Mesendoderm (in vitro differentiated cells): Measurements from ENCODE around the gene ANHX.

Source experiments
- DNase-seq: peaks from one replicate; pipeline ENCODE4 v3.0.0; 2013
- H2AK5ac ChIP-seq: 2 replicates; pipeline ENCODE4 v1.6.1; 2013; ENCODE audit warnings: low read length, inconsistent platforms
- H2BK120ac ChIP-seq: 2 replicates; pipeline ENCODE4 v1.6.1; 2013; ENCODE audit warnings: low read depth, mild to moderate bottlenecking, low read length, moderate library complexity, mixed read lengths
- H2BK15ac ChIP-seq: replicated peaks from 2 replicates; pipeline ENCODE4 v1.6.1; 2013; ENCODE audit warnings: low read depth, mild to moderate bottlenecking, moderate library complexity
- H2BK5ac ChIP-seq: 2 replicates; pipeline ENCODE4 v1.6.1; 2013; ENCODE audit warnings: low read length, inconsistent platforms
- H3K18ac ChIP-seq: 2 replicates; pipeline ENCODE4 v1.6.1; 2013; ENCODE audit warnings: mild to moderate bottlenecking, low read length, mixed read lengths
- H3K23ac ChIP-seq: one replicate; pipeline ENCODE4 v1.6.1; 2013; ENCODE audit warnings: low read length
- H3K27ac ChIP-seq: 2 replicates; pipeline ENCODE4 v1.5.1; 2013; ENCODE audit warnings: low read depth, mild to moderate bottlenecking, inconsistent platforms, low read length, moderate library complexity
- H3K27me3 ChIP-seq: 2 replicates; pipeline ENCODE4 v1.6.1; 2013; ENCODE audit warnings: low read length, control low read depth, mild to moderate bottlenecking, inconsistent platforms; ENCODE audit not compliant: insufficient read depth, poor library complexity
- H3K36me3 ChIP-seq: 2 replicates; pipeline ENCODE4 v1.6.1; 2013; ENCODE audit warnings: low read length, inconsistent platforms; ENCODE audit not compliant: control insufficient read depth, insufficient read depth
- H3K4ac ChIP-seq: one replicate; pipeline ENCODE4 v1.6.1; 2013; ENCODE audit warnings: low read depth, mild to moderate bottlenecking, low read length, moderate library complexity
- H3K4me1 ChIP-seq: 2 replicates; pipeline ENCODE4 v1.6.1; 2013; ENCODE audit warnings: low read depth, low read length, inconsistent platforms; ENCODE audit not compliant: control insufficient read depth
- H3K4me2 ChIP-seq: 2 replicates; pipeline ENCODE4 v1.6.1; 2013; ENCODE audit warnings: low read length
- H3K4me3 ChIP-seq: 2 replicates; pipeline ENCODE4 v1.5.1; 2013; ENCODE audit warnings: mild to moderate bottlenecking, low read length
- H3K56ac ChIP-seq: one replicate; pipeline ENCODE4 v1.6.1; 2013; ENCODE audit warnings: low read length
- H3K79me1 ChIP-seq: 2 replicates; pipeline ENCODE4 v1.6.1; 2013; ENCODE audit warnings: low read length, inconsistent platforms
- H3K79me2 ChIP-seq: 2 replicates; pipeline ENCODE4 v1.6.1; 2013; ENCODE audit warnings: mild to moderate bottlenecking, low read length; ENCODE audit not compliant: control insufficient read depth, insufficient read depth
- H3K9ac ChIP-seq: 2 replicates; pipeline ENCODE4 v1.6.1; 2013; ENCODE audit warnings: low read length, inconsistent platforms
- H4K5ac ChIP-seq: one replicate; pipeline ENCODE4 v1.6.1; 2013; ENCODE audit warnings: low read length
- H4K8ac ChIP-seq: one replicate; pipeline ENCODE4 v1.6.1; 2013; ENCODE audit warnings: low read depth, mild to moderate bottlenecking, control low read depth, low read length, moderate library complexity
- WGBS: extraction: QIAGEN DNeasy Blood & Tissue Kit; methylation state at CpG from one replicate; pipeline ENCODE4 v1.1.7; 2013; ENCODE audit warnings: low lambda C conversion rate, missing lambda C conversion rate; ENCODE audit not compliant: insufficient coverage; ENCODE audit errors: extremely low coverage; 5-methylcytosine and 5-hydroxymethylcytosine counted together

The ANHX gene

DNA sequence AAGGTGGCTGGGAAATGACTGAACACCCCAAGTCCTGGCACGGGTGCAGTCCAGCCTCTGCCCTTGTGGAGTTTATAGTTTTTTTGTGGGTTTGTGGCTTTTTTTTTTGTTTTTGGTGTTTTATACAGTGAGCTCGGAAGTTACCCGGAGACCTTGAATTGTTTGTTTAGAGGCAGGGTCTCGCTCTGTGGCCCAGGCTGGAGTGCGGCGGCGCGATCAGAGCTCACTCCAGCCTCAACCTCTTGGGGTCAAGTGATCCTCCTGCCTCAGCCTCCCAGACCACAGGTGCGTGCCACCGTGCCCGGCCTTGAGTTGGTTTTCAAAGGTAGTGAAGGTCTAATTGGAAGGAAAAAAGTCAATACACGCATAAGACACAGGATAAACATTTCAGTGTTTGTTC lies 879 bp upstream of the ANHX start:
- H3K23ac ChIP-seq: no peak overlapping the region
- H3K27me3 ChIP-seq: no peaks in the 10 kb centered on the region
- H4K8ac ChIP-seq: no peak overlapping the region
- no peak overlapping the region for H3K9ac ChIP-seq
- H2BK120ac ChIP-seq: no peak overlapping the region
- no peaks in the 10 kb centered on the region for H3K36me3 ChIP-seq
- no peak overlapping the region for H2BK15ac ChIP-seq
- H3K79me1 ChIP-seq: no peaks in the 10 kb centered on the region
- no peak overlapping the region for H3K56ac ChIP-seq
- no peaks in the 10 kb centered on the region for H3K4me1 ChIP-seq
- no peak overlapping the region for H4K5ac ChIP-seq
- no CpG with 5 or more reads among the region's 12 CpGs for WGBS
- H2AK5ac ChIP-seq: no peak overlapping the region
- no peak overlapping the region for H3K4me2 ChIP-seq
- H2BK5ac ChIP-seq: no peak overlapping the region
- no peaks in the 10 kb centered on the region for H3K79me2 ChIP-seq
- H3K18ac ChIP-seq: no peak overlapping the region
- DNase-seq: no peak
- H3K4ac ChIP-seq: no peak overlapping the region
- no peak overlapping the region for H3K4me3 ChIP-seq
- no peak overlapping the region for H3K27ac ChIP-seq

DNA sequence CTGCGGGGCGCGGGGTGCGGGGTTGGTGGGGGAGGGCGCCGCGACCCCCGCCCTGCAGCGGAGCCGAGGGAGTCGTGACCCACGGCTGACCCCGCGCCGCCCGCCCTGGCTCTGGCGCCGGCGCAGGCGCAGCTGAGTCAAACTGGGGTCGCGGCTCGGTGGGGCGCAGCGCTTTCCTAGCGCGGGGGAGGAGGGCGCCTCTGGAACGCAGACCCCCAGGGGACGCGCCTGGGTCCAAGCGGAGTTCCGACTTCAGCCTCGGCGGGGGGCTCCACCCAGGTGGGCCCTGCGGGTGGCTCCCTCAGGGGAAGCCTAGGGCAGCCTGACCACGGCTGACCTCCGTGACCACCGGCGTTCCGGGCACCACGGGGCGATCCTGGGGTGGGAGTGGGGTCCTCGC lies 467 bp upstream of the ANHX start:
- H3K27me3 ChIP-seq: no peaks in the 10 kb centered on the region
- H3K36me3 ChIP-seq: no peaks in the 10 kb centered on the region
- H3K79me2 ChIP-seq: no peaks in the 10 kb centered on the region
- no peak overlapping the region for H3K27ac ChIP-seq
- H2BK15ac ChIP-seq: no peak overlapping the region
- no peak overlapping the region for H3K56ac ChIP-seq
- no peak overlapping the region for H4K8ac ChIP-seq
- WGBS: no CpG with 5 or more reads among the region's 44 CpGs
- no peak overlapping the region for H3K4ac ChIP-seq
- no peak overlapping the region for H4K5ac ChIP-seq
- no peak overlapping the region for H3K18ac ChIP-seq
- no peak overlapping the region for H2BK5ac ChIP-seq
- no peak overlapping the region for H2BK120ac ChIP-seq
- H3K4me1 ChIP-seq: no peaks in the 10 kb centered on the region
- no peak overlapping the region for H3K23ac ChIP-seq
- no peaks in the 10 kb centered on the region for H3K79me1 ChIP-seq
- H3K4me3 ChIP-seq: no peak overlapping the region
- H3K9ac ChIP-seq: no peak overlapping the region
- DNase-seq: no peak
- no peak overlapping the region for H3K4me2 ChIP-seq
- no peak overlapping the region for H2AK5ac ChIP-seq

DNA sequence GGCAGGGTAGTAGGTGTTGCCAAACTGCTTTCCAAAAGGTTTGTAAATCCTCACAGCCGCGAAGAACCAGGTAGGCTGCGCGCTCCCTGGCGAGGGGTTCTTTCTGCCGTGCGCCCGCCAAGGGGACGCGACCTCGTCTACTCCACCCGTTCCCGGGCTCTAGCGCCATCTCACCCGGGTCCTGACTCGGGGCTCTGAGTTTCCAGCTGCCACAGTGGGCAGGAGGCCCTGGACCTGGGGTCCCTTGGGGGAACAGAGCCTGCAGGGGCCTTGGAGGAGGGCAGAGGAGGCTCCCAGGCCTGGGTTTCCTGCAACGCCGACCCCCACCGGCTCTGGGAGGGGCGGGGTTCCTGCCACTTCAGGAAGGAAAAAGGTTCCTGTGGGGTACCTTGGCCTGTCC lies 706 bp downstream of the ANHX start:
- no peaks in the 10 kb centered on the region for H3K79me2 ChIP-seq
- H2BK15ac ChIP-seq: no peak overlapping the region
- no peak for DNase-seq
- H3K9ac ChIP-seq: no peak overlapping the region
- no CpG with 5 or more reads among the region's 20 CpGs for whole genome bisulfite sequencing
- H3K23ac ChIP-seq: no peak overlapping the region
- no peak overlapping the region for H3K4ac ChIP-seq
- H3K4me2 ChIP-seq: no peak overlapping the region
- no peak overlapping the region for H2AK5ac ChIP-seq
- H3K4me1 ChIP-seq: no peaks in the 10 kb centered on the region
- no peak overlapping the region for H2BK5ac ChIP-seq
- H3K36me3 ChIP-seq: no peaks in the 10 kb centered on the region
- H4K5ac ChIP-seq: no peak overlapping the region
- H3K27me3 ChIP-seq: no peaks in the 10 kb centered on the region
- no peak overlapping the region for H3K4me3 ChIP-seq
- no peaks in the 10 kb centered on the region for H3K79me1 ChIP-seq
- no peak overlapping the region for H3K56ac ChIP-seq
- no peak overlapping the region for H3K18ac ChIP-seq
- H4K8ac ChIP-seq: no peak overlapping the region
- no peak overlapping the region for H3K27ac ChIP-seq
- H2BK120ac ChIP-seq: no peak overlapping the region

DNA sequence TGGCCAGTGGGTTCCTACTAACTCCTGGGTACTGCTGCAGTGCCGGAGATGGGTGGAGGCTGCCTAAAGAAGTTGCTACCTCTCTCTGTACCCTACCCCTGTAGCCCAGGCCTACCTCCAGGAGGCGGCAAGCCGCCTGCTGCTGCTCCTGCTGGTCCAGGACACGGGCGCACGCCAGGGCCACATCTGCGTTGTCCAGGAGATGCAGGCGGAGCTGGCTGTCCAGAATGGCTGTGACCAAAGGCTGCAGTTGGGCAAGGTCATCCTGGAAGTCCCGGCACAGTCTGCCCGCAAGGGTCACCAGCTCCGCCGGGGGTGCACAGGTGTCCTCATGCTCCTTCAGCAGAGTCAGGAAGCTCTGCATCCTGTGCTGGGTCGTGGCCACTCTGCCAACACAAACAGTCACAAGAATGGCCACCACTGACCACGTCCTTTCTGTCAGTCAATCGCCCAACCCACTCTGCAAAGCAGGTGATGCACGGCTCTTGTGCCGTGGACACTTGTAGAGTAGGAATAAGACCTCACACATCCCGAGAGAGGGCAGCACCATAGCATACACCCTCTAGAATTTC lies 1.6 kb downstream of the ANHX start:
- H2BK5ac ChIP-seq: no peak overlapping the region
- H3K79me1 ChIP-seq: no peaks in the 10 kb centered on the region
- H4K8ac ChIP-seq: no peak overlapping the region
- H3K9ac ChIP-seq: no peak overlapping the region
- no peak overlapping the region for H3K18ac ChIP-seq
- H3K23ac ChIP-seq: no peak overlapping the region
- no CpG with 5 or more reads among the region's 18 CpGs for WGBS
- H3K27me3 ChIP-seq: no peaks in the 10 kb centered on the region
- no peak overlapping the region for H3K4me3 ChIP-seq
- H3K4me2 ChIP-seq: no peak overlapping the region
- H3K4ac ChIP-seq: no peak overlapping the region
- no peak for DNase-seq
- H2BK15ac ChIP-seq: no peak overlapping the region
- no peak overlapping the region for H2AK5ac ChIP-seq
- no peak overlapping the region for H3K56ac ChIP-seq
- H3K27ac ChIP-seq: no peak overlapping the region
- H2BK120ac ChIP-seq: no peak overlapping the region
- no peak overlapping the region for H4K5ac ChIP-seq
- no peaks in the 10 kb centered on the region for H3K36me3 ChIP-seq
- H3K79me2 ChIP-seq: no peaks in the 10 kb centered on the region
- H3K4me1 ChIP-seq: no peaks in the 10 kb centered on the region

DNA sequence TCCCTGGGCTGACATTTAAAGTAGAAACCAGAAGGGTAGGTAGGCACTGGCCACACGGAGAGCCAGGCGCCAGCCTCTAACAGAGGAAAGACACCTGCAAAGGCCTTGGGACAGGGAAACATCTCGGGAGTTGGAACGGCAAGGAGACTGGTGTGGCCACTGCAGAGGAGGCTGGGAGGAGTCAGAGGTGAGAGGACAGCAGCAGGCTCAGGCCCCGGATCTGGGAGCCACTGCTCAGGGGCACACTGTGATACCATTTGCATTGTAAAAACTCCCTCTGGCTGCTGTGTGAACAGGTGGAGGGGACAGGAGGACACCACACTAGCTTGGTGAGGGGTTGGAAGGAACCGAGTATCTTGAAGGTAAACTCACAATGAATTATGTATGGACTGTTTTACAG lies 2.7 kb downstream of the ANHX start:
- no CpG with 5 or more reads among the region's 6 CpGs for WGBS
- no peak for DNase-seq
- Histone ChIP-seq H2BK15ac (no peak overlapping the region), H3K23ac (no peak overlapping the region), H3K4me1 (no peaks in the 10 kb centered on the region), H3K79me2 (no peaks in the 10 kb centered on the region), H3K18ac (no peak overlapping the region), H3K9ac (no peak overlapping the region), H4K8ac (no peak overlapping the region), H3K79me1 (no peaks in the 10 kb centered on the region), H2BK120ac (no peak overlapping the region), H2AK5ac (no peak overlapping the region), H3K27me3 (no peaks in the 10 kb centered on the region), H3K4me3 (no peak overlapping the region), H3K36me3 (no peaks in the 10 kb centered on the region), H3K27ac (no peak overlapping the region), H3K4ac (no peak overlapping the region), H2BK5ac (no peak overlapping the region), H3K56ac (no peak overlapping the region), H4K5ac (no peak overlapping the region), H3K4me2 (no peak overlapping the region)

DNA sequence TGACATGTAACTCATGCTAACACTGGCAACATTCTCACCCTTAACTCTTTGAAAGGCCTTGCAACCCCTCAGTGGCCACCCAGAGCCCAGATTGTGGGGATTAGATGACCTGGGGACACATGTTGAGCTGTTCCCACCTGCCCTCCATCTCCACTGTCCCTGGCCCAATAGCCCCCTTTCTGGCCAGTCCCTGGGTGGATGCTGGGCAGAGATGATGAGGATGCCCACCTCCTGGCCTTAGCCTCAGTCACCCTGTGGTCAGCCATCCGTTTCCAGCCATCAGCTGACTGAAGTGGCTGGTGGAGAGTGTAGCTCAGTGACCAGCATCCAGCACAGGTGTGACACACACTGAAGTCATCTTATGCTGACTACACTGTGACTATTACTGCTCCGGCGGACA lies 4.7 kb downstream of the ANHX start:
- no peak overlapping the region for H4K5ac ChIP-seq
- H2AK5ac ChIP-seq: no peak overlapping the region
- H3K23ac ChIP-seq: no peak overlapping the region
- H4K8ac ChIP-seq: no peak overlapping the region
- no peaks in the 10 kb centered on the region for H3K79me1 ChIP-seq
- H3K18ac ChIP-seq: no peak overlapping the region
- H2BK120ac ChIP-seq: no peak overlapping the region
- H3K4me3 ChIP-seq: no peak overlapping the region
- H3K56ac ChIP-seq: no peak overlapping the region
- no peaks in the 10 kb centered on the region for H3K4me1 ChIP-seq
- no CpG with 5 or more reads among the region's 3 CpGs for WGBS
- no peaks in the 10 kb centered on the region for H3K79me2 ChIP-seq
- no peak overlapping the region for H3K4ac ChIP-seq
- H3K27me3 ChIP-seq: no peaks in the 10 kb centered on the region
- DNase-seq: no peak
- no peak overlapping the region for H3K9ac ChIP-seq
- H3K4me2 ChIP-seq: no peak overlapping the region
- no peaks in the 10 kb centered on the region for H3K36me3 ChIP-seq
- no peak overlapping the region for H3K27ac ChIP-seq
- no peak overlapping the region for H2BK15ac ChIP-seq
- H2BK5ac ChIP-seq: no peak overlapping the region
